ENCODE results near the gene MYO1D. TPM values are rescaled to one million over a fixed set of nuclear protein-coding genes. Genes with fewer than 3 reads are reported as not detected.
"Not testable (repeated sequence)": the region's sequence is repeated elsewhere in the genome, so short reads cannot be mapped to it uniquely, and the experiment has no call there.

Gene MYO1D
- total RNA-seq, 2 experiments from 2014 or later = 2.0 to 2.2 TPM

DNA sequence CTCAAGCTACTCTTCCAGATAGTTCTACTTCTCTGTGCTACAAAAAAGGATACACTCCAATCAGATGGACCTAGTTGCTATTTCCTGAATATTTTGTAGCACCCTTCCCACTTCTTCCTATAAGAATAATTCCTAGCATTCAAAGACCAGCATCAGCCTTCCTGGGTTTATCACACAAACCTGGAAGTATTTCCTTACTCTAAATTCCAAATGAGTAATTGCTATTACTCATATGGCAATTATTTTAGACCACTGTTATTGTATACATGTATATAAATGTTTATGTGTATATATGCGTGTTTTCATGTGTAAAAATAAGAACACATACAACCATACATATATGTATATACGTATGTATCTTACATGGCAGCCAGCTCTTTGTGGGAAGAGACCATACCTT, 130.6 kb downstream of the MYO1D start:
- Mint-ChIP-seq H3K27me3 (no peaks in the 10 kb centered on the region), H3K36me3 (ENCODE audit: low read depth) (no peaks in the 10 kb centered on the region), H3K4me1 (no peaks in the 10 kb centered on the region), H3K9me3 (no peaks in the 10 kb centered on the region), H3K27ac (no peak overlapping the region), H3K4me3 (no peak overlapping the region)
- no peak for DNase-seq
- ChIA-PET CTCF (no interaction called here), POLR2A (no interaction called here)

GRCh38 chr17:32742681-32743538, 134.0 kb downstream of the MYO1D start:
- no peak for DNase-seq
- Mint-ChIP-seq H3K36me3 (ENCODE audit: low read depth) (no peaks in the 10 kb centered on the region), H3K27me3 (no peaks in the 10 kb centered on the region), H3K4me3 (no peak overlapping the region), H3K9me3 (no peaks in the 10 kb centered on the region), H3K4me1 (no peaks in the 10 kb centered on the region), H3K27ac (no peak overlapping the region)
- ChIA-PET CTCF (no interaction called here), POLR2A (no interaction called here)

GRCh38 chr17:32741381-32741780, 135.5 kb downstream of the MYO1D start:
- Mint-ChIP-seq H3K9me3 (no peaks in the 10 kb centered on the region), H3K36me3 (ENCODE audit: low read depth) (no peaks in the 10 kb centered on the region), H3K4me3 (no peak overlapping the region), H3K27me3 (no peaks in the 10 kb centered on the region), H3K27ac (no peak overlapping the region), H3K4me1 (no peaks in the 10 kb centered on the region)
- CTCF ChIA-PET = no interaction called here
- DNase-seq = no peak
- POLR2A ChIA-PET = no interaction called here

- H3K27ac Mint-ChIP-seq = no peak overlapping the region
- H3K4me3 Mint-ChIP-seq = no peak overlapping the region
- no peaks in the 10 kb centered on the region for H3K4me1 Mint-ChIP-seq
- H3K36me3 Mint-ChIP-seq (ENCODE audit: low read depth) = no peaks in the 10 kb centered on the region
- DNase-seq = no peak
- H3K9me3 Mint-ChIP-seq = no peaks in the 10 kb centered on the region
- ChIA-PET CTCF (no interaction called here), POLR2A (no interaction called here)
- no peaks in the 10 kb centered on the region for H3K27me3 Mint-ChIP-seq
Measured at GRCh38 chr17:32739722-32740121, 137.2 kb downstream of the MYO1D start.

GRCh38 chr17:32739151-32739550, 137.8 kb downstream of the MYO1D start:
- POLR2A ChIA-PET; H3K27ac Mint-ChIP-seq; DNase-seq; H3K4me1 Mint-ChIP-seq; H3K9me3 Mint-ChIP-seq; H3K36me3 Mint-ChIP-seq (ENCODE audit: low read depth); CTCF ChIA-PET; H3K27me3 Mint-ChIP-seq; H3K4me3 Mint-ChIP-seq: not testable (repeated sequence)

DNA sequence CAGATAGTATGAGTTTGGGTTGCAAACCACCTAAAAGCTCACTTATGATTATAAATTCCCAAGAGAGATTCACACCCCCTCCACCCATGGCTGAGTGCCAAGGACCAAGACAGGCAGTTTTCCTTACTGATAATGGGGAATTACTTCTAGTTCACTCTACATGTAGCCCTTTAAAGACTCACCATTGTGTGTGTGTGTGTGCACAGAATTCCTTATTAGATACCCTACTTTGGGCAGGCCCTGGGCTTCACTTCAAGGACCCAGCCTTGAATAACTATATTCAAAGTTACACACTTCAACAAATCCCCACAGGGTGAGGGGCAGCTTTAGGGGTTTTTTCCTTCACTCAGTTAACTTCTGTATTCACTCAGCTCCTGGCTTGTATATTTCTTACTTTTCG, 143.5 kb downstream of the MYO1D start:
- Mint-ChIP-seq H3K27ac (no peak overlapping the region), H3K4me1 (no peaks in the 10 kb centered on the region), H3K4me3 (no peak overlapping the region), H3K27me3 (no peaks in the 10 kb centered on the region), H3K36me3 (ENCODE audit: low read depth) (no peaks in the 10 kb centered on the region), H3K9me3 (peaks cover 6% of the 10 kb centered on the region)
- ChIA-PET POLR2A (no interaction called here), CTCF (interaction anchor here (1.0 kb wide), 1 partner anchor 249 kb away, joined by 3 read pairs; no protein-coding TSS in a partner anchor)
- DNase-seq = no peak

- Mint-ChIP-seq H3K27me3 (no peaks in the 10 kb centered on the region), H3K9me3 (peaks cover 6% of the 10 kb centered on the region), H3K4me3 (no peak overlapping the region), H3K27ac (no peak overlapping the region), H3K36me3 (ENCODE audit: low read depth) (no peaks in the 10 kb centered on the region), H3K4me1 (no peaks in the 10 kb centered on the region)
- POLR2A ChIA-PET = no interaction called here
- CTCF ChIA-PET = interaction anchor here (1.0 kb wide), 1 partner anchor 249 kb away, joined by 3 read pairs; no protein-coding TSS in a partner anchor
- no peak for DNase-seq
Measured at GRCh38 chr17:32732900-32733299, 144.0 kb downstream of the MYO1D start.

DNA sequence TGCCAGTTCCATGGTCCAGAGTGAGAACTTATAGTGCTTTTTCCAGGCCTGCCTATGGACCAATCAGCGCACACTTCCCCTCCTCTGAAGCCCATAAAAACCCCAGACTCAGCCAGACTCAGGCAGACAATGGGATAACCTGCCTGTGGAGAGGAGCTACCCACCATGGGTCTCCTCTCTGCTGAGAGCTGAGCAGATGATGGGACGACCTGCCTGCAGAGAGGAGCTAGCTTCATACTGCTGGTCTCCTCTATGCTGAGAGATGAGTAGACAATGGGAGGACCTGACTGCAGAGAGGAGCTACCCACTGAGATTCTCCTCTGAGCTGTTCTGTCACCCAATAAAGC, 144.7 kb downstream of the MYO1D start:
- Mint-ChIP-seq H3K27ac (no peak overlapping the region), H3K4me3 (no peak overlapping the region), H3K4me1 (no peaks in the 10 kb centered on the region), H3K27me3 (no peaks in the 10 kb centered on the region), H3K36me3 (ENCODE audit: low read depth) (no peaks in the 10 kb centered on the region), H3K9me3 (peaks cover 6% of the 10 kb centered on the region)
- DNase-seq = no peak
- ChIA-PET POLR2A (no interaction called here), CTCF (interaction anchor here (1.0 kb wide), 1 partner anchor 248 kb away, joined by 3 read pairs; no protein-coding TSS in a partner anchor)

GRCh38 chr17:32731556-32732295, 145.2 kb downstream of the MYO1D start:
- Mint-ChIP-seq H3K36me3 (ENCODE audit: low read depth) (no peaks in the 10 kb centered on the region), H3K27ac (no peak overlapping the region), H3K4me3 (no peak overlapping the region), H3K27me3 (no peaks in the 10 kb centered on the region), H3K4me1 (no peaks in the 10 kb centered on the region), H3K9me3 (peaks cover 6% of the 10 kb centered on the region)
- CTCF ChIA-PET = no interaction called here
- POLR2A ChIA-PET = no interaction called here
- no peak for DNase-seq

GRCh38 chr17:32727681-32728080, 149.2 kb downstream of the MYO1D start:
- Mint-ChIP-seq H3K9me3 (peaks cover 11% of the 10 kb centered on the region), H3K27me3 (no peaks in the 10 kb centered on the region), H3K27ac (no peak overlapping the region), H3K36me3 (ENCODE audit: low read depth) (peaks cover 2% of the 10 kb centered on the region), H3K4me1 (no peaks in the 10 kb centered on the region), H3K4me3 (no peak overlapping the region)
- POLR2A ChIA-PET = no interaction called here
- CTCF ChIA-PET = no interaction called here
- DNase-seq = no peak

GRCh38 chr17:32725697-32726096, 151.2 kb downstream of the MYO1D start:
- peaks cover 2% of the 10 kb centered on the region for H3K36me3 Mint-ChIP-seq (ENCODE audit: low read depth)
- H3K27ac Mint-ChIP-seq = no peak overlapping the region
- DNase-seq = no peak
- H3K4me1 Mint-ChIP-seq = no peaks in the 10 kb centered on the region
- H3K4me3 Mint-ChIP-seq = no peak overlapping the region
- no peaks in the 10 kb centered on the region for H3K27me3 Mint-ChIP-seq
- H3K9me3 Mint-ChIP-seq = peaks cover 6% of the 10 kb centered on the region
- CTCF ChIA-PET = interaction anchor here (1.5 kb wide), 1 partner anchor 17 kb away, joined by 3 read pairs; no protein-coding TSS in a partner anchor
- POLR2A ChIA-PET = no interaction called here

DNA sequence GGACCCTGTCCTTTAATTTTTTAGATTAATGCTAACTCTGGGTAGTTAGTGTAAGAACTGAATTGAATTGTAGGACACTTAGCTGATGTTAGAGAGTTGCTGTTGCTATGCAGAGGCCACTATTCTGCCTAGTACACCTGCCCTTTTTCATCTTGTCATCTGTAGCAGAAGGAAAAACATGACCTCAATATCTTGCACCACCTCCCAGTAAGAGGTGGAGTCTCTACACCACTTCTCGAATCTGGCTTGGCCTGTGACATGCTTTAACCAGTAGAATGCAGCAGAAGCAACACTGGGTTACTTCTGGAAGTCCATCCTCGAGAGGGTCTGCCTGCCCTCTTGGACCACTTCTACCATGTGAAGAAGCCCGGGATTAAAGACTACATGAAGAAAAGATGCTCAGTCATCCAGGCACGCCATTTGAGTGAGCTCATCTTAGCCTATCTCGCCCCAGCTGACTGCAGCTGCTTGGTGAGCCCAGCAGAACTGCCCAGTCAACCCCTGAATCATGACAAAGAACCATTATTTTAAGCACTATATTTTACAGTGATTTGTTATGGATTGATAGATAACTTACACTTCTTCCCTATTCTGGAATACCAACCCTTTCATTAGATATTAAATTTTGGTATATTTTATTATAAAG, 153.5 kb downstream of the MYO1D start:
- ChIA-PET POLR2A (no interaction called here), CTCF (no interaction called here)
- H3K9me3 Mint-ChIP-seq = peaks cover 6% of the 10 kb centered on the region
- peaks cover 2% of the 10 kb centered on the region for H3K36me3 Mint-ChIP-seq (ENCODE audit: low read depth)
- no peak for DNase-seq
- H3K27me3 Mint-ChIP-seq = no peaks in the 10 kb centered on the region
- no peak overlapping the region for H3K27ac Mint-ChIP-seq
- H3K4me3 Mint-ChIP-seq = no peak overlapping the region
- no peaks in the 10 kb centered on the region for H3K4me1 Mint-ChIP-seq

DNA sequence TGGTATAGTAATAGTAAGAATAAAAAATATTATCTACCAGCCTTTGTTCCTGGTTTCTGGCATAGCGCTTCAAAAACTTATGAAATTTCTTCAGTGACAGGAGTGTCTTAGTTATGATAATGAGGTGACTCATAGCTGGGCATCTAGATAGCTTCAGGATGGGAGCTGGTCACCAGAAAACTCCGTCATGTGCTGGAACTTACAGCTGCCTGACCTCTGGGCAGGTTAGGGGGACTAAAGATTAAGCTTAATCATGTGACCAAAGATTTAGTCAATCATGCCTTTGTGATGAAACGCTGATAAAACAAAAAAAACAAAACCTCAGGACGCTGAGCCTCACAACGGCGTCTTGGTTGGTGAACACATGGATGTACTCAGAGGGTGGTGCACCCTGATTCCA, 154.2 kb downstream of the MYO1D start:
- H3K27me3 Mint-ChIP-seq = no peaks in the 10 kb centered on the region
- ChIA-PET CTCF (no interaction called here), POLR2A (no interaction called here)
- H3K4me3 Mint-ChIP-seq = no peak overlapping the region
- peaks cover 6% of the 10 kb centered on the region for H3K9me3 Mint-ChIP-seq
- no peak overlapping the region for H3K27ac Mint-ChIP-seq
- no peaks in the 10 kb centered on the region for H3K4me1 Mint-ChIP-seq
- peaks cover 2% of the 10 kb centered on the region for H3K36me3 Mint-ChIP-seq (ENCODE audit: low read depth)
- DNase-seq = no peak
